ENCODE results near the gene TSSK3.

GRCh38 chr1:32353431-32353830 lies 8.9 kb upstream of the TSSK3 start:
- no peak for TF ChIP-seq EP300 (IDR thresholded peaks at IDR 0.05)
- TF ChIP-seq, protein P1, sequence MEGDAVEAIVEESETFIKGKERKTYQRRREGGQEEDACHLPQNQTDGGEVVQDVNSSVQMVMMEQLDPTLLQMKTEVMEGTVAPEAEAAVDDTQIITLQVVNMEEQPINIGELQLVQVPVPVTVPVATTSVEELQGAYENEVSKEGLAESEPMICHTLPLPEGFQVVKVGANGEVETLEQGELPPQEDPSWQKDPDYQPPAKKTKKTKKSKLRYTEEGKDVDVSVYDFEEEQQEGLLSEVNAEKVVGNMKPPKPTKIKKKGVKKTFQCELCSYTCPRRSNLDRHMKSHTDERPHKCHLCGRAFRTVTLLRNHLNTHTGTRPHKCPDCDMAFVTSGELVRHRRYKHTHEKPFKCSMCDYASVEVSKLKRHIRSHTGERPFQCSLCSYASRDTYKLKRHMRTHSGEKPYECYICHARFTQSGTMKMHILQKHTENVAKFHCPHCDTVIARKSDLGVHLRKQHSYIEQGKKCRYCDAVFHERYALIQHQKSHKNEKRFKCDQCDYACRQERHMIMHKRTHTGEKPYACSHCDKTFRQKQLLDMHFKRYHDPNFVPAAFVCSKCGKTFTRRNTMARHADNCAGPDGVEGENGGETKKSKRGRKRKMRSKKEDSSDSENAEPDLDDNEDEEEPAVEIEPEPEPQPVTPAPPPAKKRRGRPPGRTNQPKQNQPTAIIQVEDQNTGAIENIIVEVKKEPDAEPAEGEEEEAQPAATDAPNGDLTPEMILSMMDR (IDR thresholded peaks at IDR 0.05), result no peak
